A549 (cell line): Measurements from ENCODE around the gene MANSC1.

Experiments used
- SREBF2 ChIP-seq: fragments of 450-650 bp; IDR thresholded peaks from 2 replicates; pipeline ENCODE4 v1.6.1; 2014; ENCODE audit warnings: mild to moderate bottlenecking, moderate library complexity
- TF ChIP-seq, protein P1 (sequence below): fragments of >200 bp; sonication (Bioruptor Twin); formaldehyde crosslinking; IDR thresholded peaks from 3 replicates; pipeline ENCODE4 v1.5.1; 2016

DNA sequence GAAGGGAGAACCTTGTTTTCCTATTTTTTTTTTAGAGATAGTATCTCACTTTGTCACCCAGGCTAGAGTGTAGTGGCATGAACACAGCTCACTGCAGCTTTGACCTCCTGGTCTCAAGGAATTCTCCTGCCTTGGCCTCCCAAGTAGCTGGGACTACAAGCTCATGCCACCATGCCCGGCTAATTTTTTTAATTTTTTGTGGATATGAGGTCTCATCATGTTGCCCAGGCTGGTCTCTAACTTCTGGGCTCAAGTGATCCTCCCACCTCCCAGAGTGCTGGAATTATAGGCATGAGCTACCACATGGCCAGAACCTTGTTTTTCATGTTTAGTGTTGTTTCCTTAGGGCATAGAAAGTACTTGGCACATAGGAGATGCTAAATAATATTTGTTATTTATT, 13.5 kb downstream of the MANSC1 start:
- TF ChIP-seq, protein P1, sequence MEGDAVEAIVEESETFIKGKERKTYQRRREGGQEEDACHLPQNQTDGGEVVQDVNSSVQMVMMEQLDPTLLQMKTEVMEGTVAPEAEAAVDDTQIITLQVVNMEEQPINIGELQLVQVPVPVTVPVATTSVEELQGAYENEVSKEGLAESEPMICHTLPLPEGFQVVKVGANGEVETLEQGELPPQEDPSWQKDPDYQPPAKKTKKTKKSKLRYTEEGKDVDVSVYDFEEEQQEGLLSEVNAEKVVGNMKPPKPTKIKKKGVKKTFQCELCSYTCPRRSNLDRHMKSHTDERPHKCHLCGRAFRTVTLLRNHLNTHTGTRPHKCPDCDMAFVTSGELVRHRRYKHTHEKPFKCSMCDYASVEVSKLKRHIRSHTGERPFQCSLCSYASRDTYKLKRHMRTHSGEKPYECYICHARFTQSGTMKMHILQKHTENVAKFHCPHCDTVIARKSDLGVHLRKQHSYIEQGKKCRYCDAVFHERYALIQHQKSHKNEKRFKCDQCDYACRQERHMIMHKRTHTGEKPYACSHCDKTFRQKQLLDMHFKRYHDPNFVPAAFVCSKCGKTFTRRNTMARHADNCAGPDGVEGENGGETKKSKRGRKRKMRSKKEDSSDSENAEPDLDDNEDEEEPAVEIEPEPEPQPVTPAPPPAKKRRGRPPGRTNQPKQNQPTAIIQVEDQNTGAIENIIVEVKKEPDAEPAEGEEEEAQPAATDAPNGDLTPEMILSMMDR: no peak
- no peak for TF ChIP-seq SREBF2
